ENCODE measurements around the gene RBM20.

GRCh38 chr10:110764378-110764777 lies 120.2 kb downstream of the RBM20 start:
- no peak for TF ChIP-seq POLR2A (IDR thresholded peaks at IDR 0.05)
- TF ChIP-seq CTCF (IDR thresholded peaks at IDR 0.05) = no peak

All from adrenal gland (tissue), 5 donors.